ENCODE data around the gene CCND3. TPM values are rescaled to one million over a fixed set of nuclear protein-coding genes. Genes with fewer than 3 reads are reported as not detected.

Gene CCND3
- total RNA-seq, 1 experiment from 2014 or later: 39.9 TPM

DNA sequence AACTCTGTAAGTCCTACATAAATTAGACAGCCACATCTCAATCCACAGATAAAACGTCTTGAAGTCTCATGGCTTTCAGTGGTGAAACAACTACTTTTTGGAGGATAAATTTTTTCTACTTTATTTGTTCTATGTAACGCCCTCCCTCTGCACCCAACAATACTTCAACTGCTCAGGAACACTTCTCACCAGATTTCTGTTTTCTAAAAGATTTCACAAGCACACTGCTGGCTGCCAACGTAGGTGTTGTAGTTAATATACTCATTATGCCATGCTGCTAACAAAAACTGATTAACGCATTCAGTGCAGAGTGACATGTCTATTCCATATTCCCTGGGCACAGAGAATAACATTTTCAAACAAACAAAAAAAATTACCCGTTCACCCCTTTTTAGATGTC is 56.7 kb downstream of the CCND3 start:
- no peaks in the 10 kb centered on the region for H3K4me1 ChIP-seq (ENCODE audit: insufficient read depth, low read length, poor library complexity, severe bottlenecking)
- no peaks in the 10 kb centered on the region for H3K36me3 ChIP-seq (ENCODE audit: insufficient read depth, low read length, poor library complexity, severe bottlenecking)
- intact Hi-C loops (cut with micrococcal nuclease; ENCODE audit: unreplicated experiment): no loop called here
- no peak for DNase-seq (ENCODE audit: low spot score)
- no peaks in the 10 kb centered on the region for H3K27me3 ChIP-seq (replicated peaks; ENCODE audit: insufficient read depth, low read depth, low read length, poor library complexity)
- no TSS peak for BruUV-seq (replicated peaks)
- CTCF ChIA-PET: no interaction called here
- H3K27ac ChIP-seq (ENCODE audit: low read depth, low read length, poor library complexity, severe bottlenecking): no peak overlapping the region
- TF ChIP-seq EZH2 (IDR thresholded peaks at IDR 0.05; ENCODE audit: borderline replicate concordance, low read depth, low read length, poor library complexity, severe bottlenecking): no peak
- TF ChIP-seq, protein P1, sequence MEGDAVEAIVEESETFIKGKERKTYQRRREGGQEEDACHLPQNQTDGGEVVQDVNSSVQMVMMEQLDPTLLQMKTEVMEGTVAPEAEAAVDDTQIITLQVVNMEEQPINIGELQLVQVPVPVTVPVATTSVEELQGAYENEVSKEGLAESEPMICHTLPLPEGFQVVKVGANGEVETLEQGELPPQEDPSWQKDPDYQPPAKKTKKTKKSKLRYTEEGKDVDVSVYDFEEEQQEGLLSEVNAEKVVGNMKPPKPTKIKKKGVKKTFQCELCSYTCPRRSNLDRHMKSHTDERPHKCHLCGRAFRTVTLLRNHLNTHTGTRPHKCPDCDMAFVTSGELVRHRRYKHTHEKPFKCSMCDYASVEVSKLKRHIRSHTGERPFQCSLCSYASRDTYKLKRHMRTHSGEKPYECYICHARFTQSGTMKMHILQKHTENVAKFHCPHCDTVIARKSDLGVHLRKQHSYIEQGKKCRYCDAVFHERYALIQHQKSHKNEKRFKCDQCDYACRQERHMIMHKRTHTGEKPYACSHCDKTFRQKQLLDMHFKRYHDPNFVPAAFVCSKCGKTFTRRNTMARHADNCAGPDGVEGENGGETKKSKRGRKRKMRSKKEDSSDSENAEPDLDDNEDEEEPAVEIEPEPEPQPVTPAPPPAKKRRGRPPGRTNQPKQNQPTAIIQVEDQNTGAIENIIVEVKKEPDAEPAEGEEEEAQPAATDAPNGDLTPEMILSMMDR (conservative IDR thresholded peaks at IDR 0.05; ENCODE audit: low read depth, low read length): no peak
- no peaks in the 10 kb centered on the region for H3K9me3 ChIP-seq (ENCODE audit: low read depth, low read length, poor library complexity, severe bottlenecking)
- POLR2A ChIA-PET (ENCODE audit: low non-redundant PET): no interaction called here
- no peak overlapping the region for H3K4me3 ChIP-seq (ENCODE audit: low read depth, low read length, poor library complexity, severe bottlenecking)

Other genes with a start within 250 kb of the CCND3 start
- gene TFEB, start 206.2 kb downstream of the CCND3 start, total RNA-seq (2021): 1.8 and 2.8 TPM in 2 replicates
- gene PGC, start 194.4 kb downstream of the CCND3 start, total RNA-seq (2021): not detected in 2 replicates
- 3.0 and 5.5 TPM in 2 replicates for gene FRS3, start 161.9 kb downstream of the CCND3 start, total RNA-seq (2021)
- 1.9 TPM in 1 of 2 replicates, not detected in the other for gene PRICKLE4, start 161.0 kb downstream of the CCND3 start, total RNA-seq (2021)
- 197 and 206 TPM in 2 replicates for gene TOMM6, start 154.1 kb downstream of the CCND3 start, total RNA-seq (2021)
- 10.5 and 13.0 TPM in 2 replicates for gene USP49, start 46.4 kb downstream of the CCND3 start, total RNA-seq (2021)
- 31.8 and 39.0 TPM in 2 replicates for gene MED20, start 20.7 kb downstream of the CCND3 start, total RNA-seq (2021)
- 76.5 and 89.7 TPM in 2 replicates for gene BYSL, start 20.3 kb downstream of the CCND3 start, total RNA-seq (2021)
- gene TAF8, start 108.7 kb upstream of the CCND3 start, total RNA-seq (2021): 22.5 and 26.0 TPM in 2 replicates
- gene C6orf132, start 200.8 kb upstream of the CCND3 start, total RNA-seq (2021): 0.04 and 0.15 TPM in 2 replicates
- not detected in 2 replicates for gene GUCA1A, start 231.6 kb upstream of the CCND3 start, total RNA-seq (2021)

Measured in A673 (cell line).